ENCODE data around the gene SLC9A4. TPM values are rescaled to one million over a fixed set of nuclear protein-coding genes. Genes with fewer than 3 reads are reported as not detected.

Gene SLC9A4
- total RNA-seq, 2 donors from 2014 or later, result 0.78 TPM; not detected in 1

GRCh38 chr2:102520801-102521200, 47.8 kb downstream of the SLC9A4 start:
- intact Hi-C loops (cut with DNase I), result no loop called here
- DNase-seq (no peak), ATAC-seq (peak; percentile 48)
- no peak for TF ChIP-seq POLR2A (IDR thresholded peaks at IDR 0.05)
- TF ChIP-seq, protein P1, sequence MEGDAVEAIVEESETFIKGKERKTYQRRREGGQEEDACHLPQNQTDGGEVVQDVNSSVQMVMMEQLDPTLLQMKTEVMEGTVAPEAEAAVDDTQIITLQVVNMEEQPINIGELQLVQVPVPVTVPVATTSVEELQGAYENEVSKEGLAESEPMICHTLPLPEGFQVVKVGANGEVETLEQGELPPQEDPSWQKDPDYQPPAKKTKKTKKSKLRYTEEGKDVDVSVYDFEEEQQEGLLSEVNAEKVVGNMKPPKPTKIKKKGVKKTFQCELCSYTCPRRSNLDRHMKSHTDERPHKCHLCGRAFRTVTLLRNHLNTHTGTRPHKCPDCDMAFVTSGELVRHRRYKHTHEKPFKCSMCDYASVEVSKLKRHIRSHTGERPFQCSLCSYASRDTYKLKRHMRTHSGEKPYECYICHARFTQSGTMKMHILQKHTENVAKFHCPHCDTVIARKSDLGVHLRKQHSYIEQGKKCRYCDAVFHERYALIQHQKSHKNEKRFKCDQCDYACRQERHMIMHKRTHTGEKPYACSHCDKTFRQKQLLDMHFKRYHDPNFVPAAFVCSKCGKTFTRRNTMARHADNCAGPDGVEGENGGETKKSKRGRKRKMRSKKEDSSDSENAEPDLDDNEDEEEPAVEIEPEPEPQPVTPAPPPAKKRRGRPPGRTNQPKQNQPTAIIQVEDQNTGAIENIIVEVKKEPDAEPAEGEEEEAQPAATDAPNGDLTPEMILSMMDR (IDR thresholded peaks at IDR 0.05), result no peak
- H3K36me3 ChIP-seq (replicated peaks in 1 of 2; ENCODE audit: insufficient read depth in 1 of 2, low read depth in 2 of 2), result no peaks in the 10 kb centered on the region
- H3K4me1 ChIP-seq, result peaks cover 7% of the 10 kb centered on the region
- no peaks in the 10 kb centered on the region for H3K27me3 ChIP-seq
- no peaks in the 10 kb centered on the region for H3K9me3 ChIP-seq
- H3K27ac ChIP-seq, result no peak overlapping the region
- 17 to 25% methylated on average over 1 of the region's 1 CpG for whole genome bisulfite sequencing, 2 donors
- no peak overlapping the region for H3K4me3 ChIP-seq

- H3K27ac ChIP-seq, result no peak overlapping the region
- peaks cover 7% of the 10 kb centered on the region for H3K4me1 ChIP-seq
- no peak for DNase-seq
These were observed 49.1 kb downstream of the SLC9A4 start for GRCh38 chr2:102522162-102522561.

GRCh38 chr2:102522890-102523289, 49.9 kb downstream of the SLC9A4 start:
- WGBS, 2 donors, result 93 to 98% methylated on average over 3 of the region's 3 CpGs
- intact Hi-C loops (cut with DNase I), result no loop called here

More at GRCh38 chr2:102522162-102522561, 49.1 kb downstream of the SLC9A4 start:
- Histone ChIP-seq H3K9me3 (no peaks in the 10 kb centered on the region), H3K4me3 (no peak overlapping the region), H3K36me3 (replicated peaks in 1 of 2; ENCODE audit: insufficient read depth in 1 of 2, low read depth in 2 of 2) (no peaks in the 10 kb centered on the region), H3K27me3 (no peaks in the 10 kb centered on the region)
- 74 to 75% methylated on average over 4 of the region's 4 CpGs for WGBS, 2 donors
- ATAC-seq, result no peak
- intact Hi-C loops (cut with DNase I), result no loop called here
- no peak for TF ChIP-seq POLR2A (IDR thresholded peaks at IDR 0.05)
- TF ChIP-seq, protein P1 (IDR thresholded peaks at IDR 0.05), result no peak

GRCh38 chr2:102523651-102524050, 50.6 kb downstream of the SLC9A4 start:
- WGBS, 2 donors, result 52 to 59% methylated on average over 3 of the region's 3 CpGs
- ATAC-seq, result no peak
- Histone ChIP-seq H3K4me3 (no peak overlapping the region), H3K36me3 (replicated peaks in 1 of 2; ENCODE audit: insufficient read depth in 1 of 2, low read depth in 2 of 2) (no peaks in the 10 kb centered on the region), H3K9me3 (no peaks in the 10 kb centered on the region), H3K27ac (no peak overlapping the region), H3K27me3 (no peaks in the 10 kb centered on the region), H3K4me1 (peaks cover 7% of the 10 kb centered on the region)
- intact Hi-C loops (cut with DNase I), result no loop called here
- no peak for DNase-seq
- TF ChIP-seq, protein P1 (IDR thresholded peaks at IDR 0.05), result no peak
- no peak for TF ChIP-seq POLR2A (IDR thresholded peaks at IDR 0.05)

More at GRCh38 chr2:102522890-102523289, 49.9 kb downstream of the SLC9A4 start:
- no peak overlapping the region for H3K4me3 ChIP-seq
- TF ChIP-seq, protein P1 (IDR thresholded peaks at IDR 0.05), result no peak
- no peak for TF ChIP-seq POLR2A (IDR thresholded peaks at IDR 0.05)
- no peaks in the 10 kb centered on the region for H3K36me3 ChIP-seq (replicated peaks in 1 of 2; ENCODE audit: insufficient read depth in 1 of 2, low read depth in 2 of 2)
- DNase-seq (no peak), ATAC-seq (no peak)
- no peaks in the 10 kb centered on the region for H3K27me3 ChIP-seq
- H3K9me3 ChIP-seq, result no peaks in the 10 kb centered on the region
- H3K27ac ChIP-seq, result no peak overlapping the region
- peaks cover 7% of the 10 kb centered on the region for H3K4me1 ChIP-seq

DNA sequence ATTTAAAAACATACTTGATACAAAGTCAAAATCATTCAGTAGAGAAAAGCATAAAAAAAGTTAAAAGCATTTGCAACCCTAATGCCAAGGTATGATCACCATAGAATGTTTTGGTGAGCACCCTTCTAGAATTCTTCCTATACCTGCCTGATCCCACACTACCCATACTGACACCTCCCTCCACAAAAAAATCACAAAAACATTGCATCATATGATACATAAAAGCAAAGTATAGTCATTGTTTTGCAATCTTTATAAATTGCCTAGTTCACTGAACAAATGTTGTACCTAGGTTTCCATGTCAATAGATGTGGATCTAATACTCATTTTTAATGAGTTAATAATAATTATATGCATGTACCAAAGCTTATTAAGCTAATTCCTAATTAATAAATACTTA, 54.1 kb downstream of the SLC9A4 start:
- Histone ChIP-seq H3K4me3 (no peak overlapping the region), H3K27ac (no peak overlapping the region), H3K4me1 (no peaks in the 10 kb centered on the region), H3K36me3 (replicated peaks in 1 of 2; ENCODE audit: insufficient read depth in 1 of 2, low read depth in 2 of 2) (no peaks in the 10 kb centered on the region), H3K9me3 (no peaks in the 10 kb centered on the region), H3K27me3 (no peaks in the 10 kb centered on the region)
- DNase-seq (no peak), ATAC-seq (no peak)
- TF ChIP-seq POLR2A (IDR thresholded peaks at IDR 0.05), result no peak
- TF ChIP-seq, protein P1 (IDR thresholded peaks at IDR 0.05), result no peak
- intact Hi-C loops (cut with DNase I), result no loop called here
